NCI-H2107 treated with DMSO at 0.1 percent for 48 hours (cell line): ENCODE measurements around the gene MON1A.
A peak's percentile ranks its signal among the peaks of the same experiment; 100 is the strongest.
"Not testable (repeated sequence)": the region's sequence is repeated elsewhere in the genome, so short reads cannot be mapped to it uniquely, and the experiment has no call there.

Source experiments
- DNase-seq: peaks from one replicate; lab custom pipeline; 2025; ENCODE audit not compliant: unreplicated experiment; lab: John Stamatoyannopoulos, UW

MON1A gene

GRCh38 chr3:49929291-49930167 lies at the start of gene MON1A:
MON1A (minus strand) TSS chr3:49929811; CDS start chr3:49913346, 16,465 bp downstream.
- peak; percentile 39 for DNase-seq

- DNase-seq, result no peak
Measured at GRCh38 chr3:49976942-49977341, 47.3 kb upstream of the MON1A start.

GRCh38 chr3:49972656-49973055 lies 43.0 kb upstream of the MON1A start:
- no peak for DNase-seq

- no peak for DNase-seq
Measured at GRCh38 chr3:49968346-49968745, 38.7 kb upstream of the MON1A start.

- no peak for DNase-seq
Measured at GRCh38 chr3:49967291-49967690, 37.7 kb upstream of the MON1A start.

DNA sequence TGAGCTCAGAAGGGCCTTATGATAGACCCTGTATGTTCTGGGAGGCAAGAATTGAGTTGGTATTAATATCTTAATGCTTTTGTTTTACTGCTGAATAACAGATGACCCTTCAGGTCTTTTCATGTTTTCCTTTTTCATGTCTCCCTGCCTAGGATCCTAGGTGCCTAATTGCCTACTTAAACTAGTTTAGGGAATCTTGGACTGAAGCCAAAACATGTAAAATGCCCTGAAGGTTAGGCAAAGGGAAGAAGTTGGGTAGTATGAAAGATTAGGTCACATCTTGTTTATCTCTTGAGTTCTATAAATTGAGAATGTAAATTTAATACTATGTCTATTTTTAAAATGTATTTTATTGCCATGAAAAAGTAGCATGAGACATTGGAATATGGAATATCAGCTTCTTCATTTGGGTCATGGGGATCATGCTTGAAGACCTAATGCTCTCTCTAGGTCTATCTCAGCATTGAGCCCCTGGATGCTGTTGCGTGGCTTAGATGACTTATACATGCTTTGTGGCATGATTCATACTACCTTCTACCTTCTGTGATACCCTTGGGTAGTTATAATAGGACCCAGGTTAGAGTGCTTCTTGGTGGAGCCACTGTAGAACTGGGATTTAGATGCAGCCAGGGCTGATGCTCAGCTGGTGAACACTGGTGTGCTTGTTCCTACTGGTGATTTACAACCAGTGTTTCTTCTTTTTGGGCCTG lies 36.8 kb upstream of the MON1A start:
- DNase-seq, result no peak

DNA sequence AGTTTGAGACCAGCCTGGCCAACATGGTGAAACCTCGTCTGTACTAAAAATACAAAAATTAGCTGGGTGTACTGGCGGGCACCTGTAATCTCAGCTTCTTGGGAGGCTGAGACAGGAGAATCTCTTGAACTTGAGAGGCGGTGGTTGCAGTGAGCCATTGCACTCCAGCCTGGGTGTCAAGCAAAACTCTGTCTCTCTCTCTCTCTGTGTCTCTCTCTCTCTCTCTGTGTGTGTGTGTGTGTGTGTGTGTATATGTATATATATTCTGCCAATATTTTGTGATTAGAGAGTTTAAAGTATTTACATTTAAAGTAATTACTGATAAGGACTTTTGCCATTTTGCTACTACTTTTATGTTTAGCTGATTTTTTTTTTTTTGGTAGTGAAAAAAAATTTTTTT lies 26.0 kb upstream of the MON1A start:
- DNase-seq, result no peak

DNA sequence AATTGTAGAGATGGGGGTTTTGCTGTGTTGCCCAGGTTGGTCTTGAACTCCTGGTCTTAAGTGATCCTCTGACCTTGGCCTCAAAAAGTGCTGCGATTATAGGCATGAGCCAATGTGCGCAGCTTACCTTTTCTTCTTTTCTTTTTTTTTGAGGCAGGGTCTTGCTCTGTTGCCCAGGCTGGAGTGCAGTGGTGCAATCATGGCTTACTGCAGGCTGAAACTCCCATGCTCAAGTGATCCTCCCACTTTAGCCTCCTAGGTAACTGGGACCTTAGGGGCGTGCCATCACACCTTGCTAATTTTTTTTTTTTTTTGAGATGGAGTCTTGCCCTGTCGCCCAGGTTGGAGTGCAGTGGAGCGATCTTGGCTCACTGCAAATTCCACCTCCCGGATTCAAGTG lies 23.3 kb upstream of the MON1A start:
- DNase-seq, result no peak

- no peak for DNase-seq
Measured at GRCh38 chr3:49942651-49943050, 13.0 kb upstream of the MON1A start.

DNA sequence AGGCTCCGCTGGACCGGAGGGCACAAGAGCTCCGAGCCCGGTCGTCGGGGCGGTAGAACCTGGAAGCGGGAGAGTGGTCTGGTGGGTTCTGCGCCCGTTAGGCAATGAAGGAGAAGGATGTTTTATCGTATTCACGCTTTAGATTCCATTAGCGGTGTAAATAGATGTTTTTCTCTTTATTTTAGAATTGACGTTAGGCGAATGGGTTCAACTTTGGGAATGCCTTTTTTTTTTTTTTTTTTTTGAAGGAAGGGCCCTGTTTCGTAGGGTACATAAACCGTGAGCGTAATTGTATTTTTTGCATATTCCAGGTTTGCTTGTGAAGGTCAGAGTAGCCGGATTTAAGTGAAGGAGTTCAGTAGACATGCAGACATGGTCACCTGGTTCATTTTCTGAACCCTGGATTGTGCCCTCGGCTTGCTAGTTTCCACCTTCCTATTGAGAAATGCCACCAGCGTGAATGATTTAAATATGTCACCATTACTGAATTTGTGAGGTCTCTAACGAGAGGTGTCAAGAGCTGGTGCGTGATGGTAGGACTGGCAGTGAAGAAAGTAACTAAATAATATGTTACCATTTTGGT lies 11.1 kb upstream of the MON1A start:
- no peak for DNase-seq

DNA sequence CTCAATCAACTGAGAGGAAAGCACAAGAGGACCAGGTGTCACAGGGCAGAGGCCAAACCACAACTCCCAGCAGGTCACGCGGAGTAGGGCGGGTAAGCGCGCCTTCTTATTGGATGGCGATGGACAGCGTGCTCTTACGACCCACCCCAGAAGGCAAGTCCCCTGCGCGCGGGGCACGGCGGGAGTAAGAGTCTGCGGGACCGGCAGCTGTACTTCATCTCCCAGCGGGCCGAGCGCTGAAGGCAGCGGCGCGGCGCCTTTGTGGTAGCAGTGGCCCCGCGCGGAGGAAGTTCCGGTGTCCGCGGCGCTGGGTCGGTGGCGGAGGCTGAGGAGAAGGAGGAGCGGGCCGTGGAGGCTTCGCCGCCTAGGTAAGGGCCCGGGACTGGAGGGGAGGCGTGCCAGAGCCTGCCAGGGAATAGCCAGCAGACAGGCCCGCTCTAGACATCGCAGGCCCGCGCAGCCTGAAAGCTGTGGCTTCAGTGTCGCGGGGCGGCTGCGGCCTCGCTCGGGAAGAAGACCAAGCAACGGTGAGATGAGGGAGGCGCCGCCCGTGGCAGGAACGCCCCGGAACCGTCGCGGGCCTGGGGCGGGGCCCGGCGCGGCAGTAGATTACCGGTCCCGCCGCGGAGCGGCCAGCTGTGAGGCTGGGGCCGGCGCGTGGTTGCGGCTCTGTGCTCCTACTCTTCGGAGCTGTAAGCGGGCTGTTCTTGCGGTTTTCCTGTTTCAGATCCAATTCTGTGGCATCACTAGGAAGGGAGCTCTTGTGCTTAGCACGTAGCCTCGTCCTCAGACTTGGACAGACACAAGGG lies 10.5 kb upstream of the MON1A start, which contains the start of gene RBM6:
RBM6 (plus strand) TSS at position 293 of the 809 bp plus-strand sequence. CDS start 22,492 bp downstream, outside the sequence.
- DNase-seq, result peak; percentile 88

DNA sequence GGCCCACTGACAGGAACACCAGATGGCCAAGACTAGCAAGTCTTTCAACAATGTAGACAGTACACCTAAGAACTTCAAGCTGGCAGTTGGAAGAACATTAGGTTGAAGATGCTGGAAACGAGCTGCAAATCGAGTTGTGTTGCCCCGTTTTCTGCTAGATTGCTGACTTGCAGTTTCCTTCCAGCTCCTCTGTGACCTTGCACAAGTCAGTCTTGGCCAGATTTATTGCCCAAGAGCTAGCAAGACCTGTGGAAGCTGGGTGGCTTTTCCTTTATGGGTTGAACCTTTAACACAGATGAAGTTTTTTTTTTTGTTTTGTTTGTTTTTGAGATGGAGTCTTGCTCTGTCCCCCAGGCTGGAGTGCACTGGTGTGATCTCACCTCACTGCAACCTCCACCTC lies 7.5 kb upstream of the MON1A start:
- no peak for DNase-seq

- not testable (repeated sequence) for DNase-seq
Measured at GRCh38 chr3:49932281-49932680, 2.7 kb upstream of the MON1A start.

DNA sequence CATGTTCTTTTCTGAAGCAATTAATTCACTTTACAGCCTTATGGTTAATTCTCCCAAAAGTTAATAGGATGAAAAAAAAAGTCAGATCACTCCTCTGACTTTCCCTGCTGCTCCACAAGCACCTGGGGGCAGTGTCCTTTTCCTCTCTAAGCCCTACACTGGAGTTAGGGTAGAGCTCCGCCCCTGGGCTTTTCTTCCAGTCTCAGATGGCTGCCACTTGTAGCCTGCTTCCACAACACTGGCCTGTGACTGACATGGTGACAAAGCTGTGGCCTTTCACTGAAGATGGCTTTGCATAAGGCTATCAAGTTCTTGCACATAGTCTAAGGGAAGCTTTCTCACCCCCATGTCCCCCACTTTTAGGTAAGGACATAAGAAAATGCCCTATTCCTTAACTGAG lies 1.3 kb upstream of the MON1A start:
- DNase-seq, result peak; percentile 61

DNA sequence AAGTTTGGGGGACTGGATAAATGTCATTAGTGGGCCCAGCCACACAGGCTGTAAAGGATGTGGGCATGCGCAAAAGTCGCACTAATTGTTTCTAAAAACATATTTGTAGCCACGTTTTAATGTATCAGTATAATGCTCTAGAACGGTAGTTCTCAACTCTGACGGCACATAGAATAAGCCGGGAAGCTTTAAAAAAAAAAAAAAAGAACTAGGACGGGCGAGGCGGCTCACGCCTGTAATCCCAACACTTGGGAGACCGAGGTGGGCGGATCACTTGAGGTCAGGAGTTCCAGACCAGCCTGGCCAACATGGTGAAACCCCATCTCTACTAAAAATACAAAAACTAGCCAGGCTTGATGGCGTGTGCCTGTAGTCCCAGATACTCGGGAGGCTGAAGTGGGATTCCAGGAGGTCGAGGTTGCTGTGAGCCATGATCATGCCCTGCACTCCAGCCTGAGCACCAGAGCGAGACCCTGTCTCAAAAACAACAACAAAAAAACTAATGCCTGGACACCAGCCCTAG lies 618 bp upstream of the MON1A start:
- no peak for DNase-seq

- no peak for DNase-seq
Measured at GRCh38 chr3:49928481-49929017, 1.1 kb downstream of the MON1A start.

DNA sequence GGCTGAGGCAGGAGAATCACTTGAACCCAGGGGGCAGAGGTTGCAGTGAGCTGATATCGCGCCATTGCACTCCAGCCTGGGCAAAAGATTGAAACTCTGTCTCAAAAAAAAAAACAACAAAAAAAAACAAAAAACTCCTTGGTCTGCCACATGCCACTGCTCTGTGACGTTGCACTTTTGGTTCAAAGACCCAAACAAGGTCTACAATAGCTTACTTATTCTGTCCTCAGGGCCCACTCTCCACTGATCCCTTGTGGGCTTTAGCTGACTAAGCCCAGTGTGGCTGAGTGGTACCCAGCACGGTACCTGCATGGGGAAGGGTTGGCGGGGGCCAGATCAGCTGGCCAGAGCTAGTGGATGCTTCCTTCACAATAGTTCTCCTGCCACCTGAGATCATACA lies 1.8 kb downstream of the MON1A start:
- no peak for DNase-seq

GRCh38 chr3:49926117-49926728 lies 3.4 kb downstream of the MON1A start:
- DNase-seq, result no peak

DNA sequence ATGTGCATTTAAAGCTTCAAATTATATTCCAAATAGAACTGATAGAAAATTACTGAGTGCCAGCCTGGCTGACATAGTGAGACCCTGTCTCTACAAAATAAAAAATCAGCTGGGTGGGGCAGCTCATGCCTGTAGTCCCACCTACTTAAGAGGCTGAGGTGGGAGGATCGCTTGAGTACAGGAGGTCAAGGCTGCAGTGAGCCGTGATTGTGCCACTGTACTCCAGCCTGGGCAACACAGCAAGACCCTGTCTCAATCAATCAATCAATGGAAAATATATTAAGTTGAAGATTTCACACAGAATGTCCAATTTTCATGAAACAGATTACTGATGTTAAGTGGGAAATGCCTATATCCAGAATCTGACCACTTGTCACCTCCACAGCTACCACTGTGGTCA lies 4.1 kb downstream of the MON1A start:
- DNase-seq, result no peak

- no peak for DNase-seq
Measured at GRCh38 chr3:49924683-49925082, 4.9 kb downstream of the MON1A start.
